NOMO-1 (cell line): ENCODE measurements around the gene GUCY2D.
A peak's percentile ranks its signal among the peaks of the same experiment; 100 is the strongest.

ENCODE experiments used
- DNase-seq, 2 experiments: peaks; one replicate each; lab custom pipeline; 2025; ENCODE audit not compliant: unreplicated experiment in 2 of 2; lab: John Stamatoyannopoulos, UW

The GUCY2D gene

DNA sequence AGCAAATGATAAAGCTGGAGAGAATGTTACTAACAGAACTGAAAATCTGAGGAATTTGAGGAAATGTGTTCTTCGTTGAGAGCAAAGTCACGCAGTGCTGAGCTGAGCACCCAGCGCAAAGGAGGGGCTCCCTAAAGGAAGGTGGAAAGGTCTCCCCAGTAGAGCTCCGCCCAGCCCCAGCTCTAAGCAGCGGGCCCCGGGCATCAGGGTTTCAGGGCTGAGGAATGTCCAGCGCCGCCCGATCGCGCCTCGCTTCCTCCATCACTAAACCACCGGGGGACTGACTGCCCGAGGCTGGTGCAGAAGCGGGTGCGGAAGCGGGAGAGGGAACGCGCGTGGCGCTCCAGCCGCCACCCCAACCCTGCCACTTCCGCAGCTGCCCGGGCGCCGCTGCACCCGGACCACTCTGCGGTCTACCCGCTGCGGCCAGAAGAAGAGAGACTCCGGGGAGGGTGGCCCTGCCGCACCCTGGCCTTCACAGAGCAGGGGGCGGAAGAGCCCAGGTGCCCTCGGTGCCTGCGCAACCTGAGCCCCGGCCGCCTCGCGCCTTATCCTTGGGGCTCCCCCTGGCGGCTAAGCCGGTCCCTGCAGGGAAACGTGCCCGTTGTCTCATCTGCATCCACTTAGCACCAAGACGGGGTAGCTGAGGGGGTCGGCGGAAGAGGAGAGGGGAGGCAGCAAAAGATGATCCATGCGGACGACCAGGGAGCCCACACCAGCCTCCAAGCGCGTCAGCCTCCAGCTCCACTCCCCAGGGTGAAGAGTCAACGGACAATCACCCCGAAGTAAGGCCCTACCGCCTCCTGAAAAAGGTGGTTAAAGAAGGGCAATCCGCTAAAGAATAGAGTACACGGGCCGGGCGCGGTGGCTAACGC, 12.4 kb upstream of the GUCY2D start:
- DNase-seq = peak; percentile 87 to 88

DNA sequence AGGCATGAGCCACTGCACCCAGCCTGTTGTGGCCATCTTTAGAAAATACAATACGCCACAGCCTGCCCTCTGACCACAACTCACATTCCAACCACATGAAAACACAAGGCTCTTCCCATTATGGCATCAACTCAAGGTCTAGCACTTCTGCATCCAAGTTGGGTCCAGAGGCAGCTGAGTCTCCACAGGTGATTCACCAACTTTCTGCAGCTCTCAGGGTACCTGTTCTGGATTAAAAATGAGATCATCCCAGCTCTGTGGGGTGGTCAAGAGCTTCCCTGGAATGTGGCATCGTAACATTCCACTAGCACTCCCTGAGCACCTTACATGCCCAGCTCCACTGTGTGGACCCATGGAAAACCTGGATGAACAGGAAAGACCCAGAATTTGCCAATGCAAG, 9.9 kb upstream of the GUCY2D start:
- DNase-seq = no peak

DNA sequence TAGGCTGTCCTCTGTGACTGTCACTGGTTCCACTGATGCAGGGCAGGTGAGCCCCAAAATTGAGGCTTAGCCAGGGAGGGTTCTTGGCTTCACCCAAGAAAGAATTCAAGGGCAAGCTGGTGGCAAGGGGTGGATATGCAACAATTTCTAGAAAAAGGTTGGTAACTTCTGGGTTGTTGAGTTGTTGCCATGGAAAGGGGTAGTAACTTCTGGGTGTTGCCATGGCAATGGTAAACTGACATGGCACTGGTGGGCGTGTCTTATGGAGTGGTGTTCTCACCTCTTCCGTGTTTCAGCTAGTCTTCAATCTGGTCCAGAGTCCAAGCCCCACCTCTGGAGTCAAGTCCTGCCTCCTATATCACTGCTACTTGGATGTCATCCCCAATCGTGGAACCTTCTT, 9.5 kb upstream of the GUCY2D start:
- DNase-seq = peak; percentile 28 to 38

DNA sequence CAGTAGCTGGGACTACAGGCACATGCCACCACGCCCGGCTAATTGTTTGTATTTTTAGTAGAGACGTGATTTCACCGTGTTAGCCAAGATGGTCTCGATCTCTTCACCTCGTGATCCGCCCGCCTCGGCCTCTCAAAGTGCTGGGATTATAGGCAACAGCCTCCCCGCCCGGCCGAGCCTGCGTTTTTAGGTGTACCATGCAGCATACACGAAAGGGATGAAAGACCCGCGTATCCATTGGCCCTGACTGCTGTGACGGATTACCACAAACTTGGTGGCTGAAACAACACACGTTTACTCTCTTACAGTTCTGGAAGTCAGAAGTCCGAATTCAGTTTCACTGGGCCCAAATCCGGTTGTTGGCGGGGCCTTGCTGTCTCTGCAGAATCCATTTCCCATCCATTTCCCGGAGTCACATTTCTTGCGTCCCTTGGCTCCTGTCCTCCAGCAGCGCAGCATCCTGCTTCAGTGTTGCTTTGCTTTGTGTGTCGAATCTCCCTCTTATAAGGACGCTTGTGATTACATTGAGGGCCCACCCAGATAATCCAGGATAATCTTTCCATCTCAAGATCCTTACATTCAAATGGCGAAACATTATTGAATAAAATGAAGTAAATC, 8.3 kb upstream of the GUCY2D start:
- no peak for DNase-seq

DNA sequence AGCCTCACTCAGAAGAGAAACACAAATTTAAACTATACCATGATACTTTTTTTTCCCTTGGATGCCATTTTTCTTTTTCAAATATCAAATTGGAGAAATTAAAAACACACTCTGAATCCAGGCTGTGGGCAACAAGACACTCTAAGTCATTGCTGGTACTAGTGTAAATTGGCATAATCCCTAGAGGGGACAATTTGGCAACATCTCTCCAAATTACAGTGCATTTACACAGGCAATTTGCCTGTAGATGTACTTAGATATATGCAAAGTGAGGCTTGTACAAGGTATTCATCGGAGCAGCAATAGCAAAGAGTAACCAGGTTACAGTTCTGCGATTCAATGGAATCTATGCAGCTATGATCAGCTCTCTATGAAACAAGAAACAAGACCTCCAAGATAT, 6.7 kb upstream of the GUCY2D start:
- no peak for DNase-seq

DNA sequence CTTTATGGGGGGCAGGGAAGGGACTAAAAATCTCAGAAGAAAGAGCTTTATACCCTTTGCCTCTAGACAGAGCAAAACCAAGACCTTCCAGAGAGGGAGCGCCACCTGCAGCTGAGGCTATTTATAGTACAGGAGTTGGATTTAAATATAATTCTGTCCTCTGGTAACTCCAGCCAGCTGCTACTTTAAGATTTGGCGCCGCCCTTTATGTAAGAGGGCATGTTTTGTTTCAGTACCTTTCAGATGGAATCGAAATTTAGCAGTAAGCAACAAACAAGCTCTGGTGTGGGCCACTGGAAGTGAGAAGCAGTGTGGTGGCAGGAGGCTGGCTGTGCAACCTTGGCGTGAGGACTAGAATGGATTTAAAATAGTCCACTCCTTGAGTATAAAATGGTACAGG, 5.2 kb upstream of the GUCY2D start:
- DNase-seq = peak; percentile 31 to 58

DNA sequence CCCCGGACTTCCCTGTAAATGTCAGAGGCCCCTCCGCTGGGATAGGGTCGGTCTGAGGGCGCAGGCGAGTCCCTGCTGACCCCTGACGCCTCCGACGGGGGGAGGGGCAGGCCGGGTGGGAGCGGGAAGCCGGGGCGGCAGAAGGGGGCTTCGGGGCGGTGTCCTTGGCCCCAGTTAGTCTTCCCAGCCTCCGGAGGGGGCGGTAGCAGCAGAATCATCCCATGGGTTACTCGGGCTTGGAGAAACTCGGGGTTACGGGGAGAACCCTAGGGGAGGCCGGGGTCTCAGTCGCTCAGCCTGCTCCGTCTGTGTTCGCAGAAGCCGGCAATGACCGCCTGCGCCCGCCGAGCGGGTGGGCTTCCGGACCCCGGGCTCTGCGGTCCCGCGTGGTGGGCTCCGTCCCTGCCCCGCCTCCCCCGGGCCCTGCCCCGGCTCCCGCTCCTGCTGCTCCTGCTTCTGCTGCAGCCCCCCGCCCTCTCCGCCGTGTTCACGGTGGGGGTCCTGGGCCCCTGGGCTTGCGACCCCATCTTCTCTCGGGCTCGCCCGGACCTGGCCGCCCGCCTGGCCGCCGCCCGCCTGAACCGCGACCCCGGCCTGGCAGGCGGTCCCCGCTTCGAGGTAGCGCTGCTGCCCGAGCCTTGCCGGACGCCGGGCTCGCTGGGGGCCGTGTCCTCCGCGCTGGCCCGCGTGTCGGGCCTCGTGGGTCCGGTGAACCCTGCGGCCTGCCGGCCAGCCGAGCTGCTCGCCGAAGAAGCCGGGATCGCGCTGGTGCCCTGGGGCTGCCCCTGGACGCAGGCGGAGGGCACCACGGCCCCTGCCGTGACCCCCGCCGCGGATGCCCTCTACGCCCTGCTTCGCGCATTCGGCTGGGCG, 542 bp downstream of the GUCY2D start:
- no peak for DNase-seq

DNA sequence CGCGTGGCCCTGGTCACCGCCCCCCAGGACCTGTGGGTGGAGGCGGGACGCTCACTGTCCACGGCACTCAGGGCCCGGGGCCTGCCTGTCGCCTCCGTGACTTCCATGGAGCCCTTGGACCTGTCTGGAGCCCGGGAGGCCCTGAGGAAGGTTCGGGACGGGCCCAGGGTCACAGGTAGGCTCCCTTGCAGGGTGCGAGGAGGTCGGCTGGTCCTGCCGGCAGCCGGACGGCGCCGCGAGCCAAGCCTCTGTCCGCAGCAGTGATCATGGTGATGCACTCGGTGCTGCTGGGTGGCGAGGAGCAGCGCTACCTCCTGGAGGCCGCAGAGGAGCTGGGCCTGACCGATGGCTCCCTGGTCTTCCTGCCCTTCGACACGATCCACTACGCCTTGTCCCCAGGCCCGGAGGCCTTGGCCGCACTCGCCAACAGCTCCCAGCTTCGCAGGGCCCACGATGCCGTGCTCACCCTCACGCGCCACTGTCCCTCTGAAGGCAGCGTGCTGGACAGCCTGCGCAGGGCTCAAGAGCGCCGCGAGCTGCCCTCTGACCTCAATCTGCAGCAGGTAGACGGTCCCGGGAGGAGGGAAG, 1.3 kb downstream of the GUCY2D start:
- no peak for DNase-seq

DNA sequence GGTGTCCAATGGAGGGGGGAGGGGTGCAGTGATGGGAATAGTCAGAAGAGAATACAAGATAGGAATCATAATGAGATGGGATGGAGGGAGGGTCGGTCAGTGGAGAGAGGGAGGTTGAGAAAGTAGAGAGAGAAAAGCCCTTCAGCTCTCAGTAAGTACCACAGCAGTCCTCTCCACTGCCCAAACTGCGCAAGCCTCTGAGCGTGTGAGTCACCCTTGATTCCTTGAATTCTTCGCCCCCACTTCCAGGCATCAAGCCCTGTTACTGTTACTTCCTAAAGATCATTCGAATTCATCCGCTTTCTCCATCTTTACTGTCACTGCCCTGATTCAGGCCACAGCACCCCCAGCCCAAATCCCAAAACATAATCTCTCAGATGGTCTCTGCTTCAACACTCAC, 2.5 kb downstream of the GUCY2D start:
- DNase-seq = no peak

DNA sequence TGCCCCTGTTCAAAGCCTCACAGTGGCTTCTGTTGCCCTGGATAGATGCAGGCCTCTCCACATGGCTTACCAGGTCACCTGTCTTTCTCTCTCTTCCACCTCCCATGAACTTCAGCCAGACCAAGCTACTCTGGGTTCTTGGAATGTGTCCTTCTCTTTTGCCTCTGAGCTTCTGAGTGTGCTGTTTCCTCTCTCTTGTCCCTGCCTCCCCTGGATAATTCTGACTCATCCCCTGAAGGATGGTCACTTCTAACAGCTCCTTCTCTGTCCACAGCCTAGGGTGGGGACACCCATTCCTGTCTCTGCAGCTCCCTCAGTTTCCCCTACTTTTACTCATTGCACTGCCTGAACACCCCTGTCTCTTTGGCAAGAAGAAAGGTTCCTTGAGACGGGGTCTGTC, 2.9 kb downstream of the GUCY2D start:
- no peak for DNase-seq

DNA sequence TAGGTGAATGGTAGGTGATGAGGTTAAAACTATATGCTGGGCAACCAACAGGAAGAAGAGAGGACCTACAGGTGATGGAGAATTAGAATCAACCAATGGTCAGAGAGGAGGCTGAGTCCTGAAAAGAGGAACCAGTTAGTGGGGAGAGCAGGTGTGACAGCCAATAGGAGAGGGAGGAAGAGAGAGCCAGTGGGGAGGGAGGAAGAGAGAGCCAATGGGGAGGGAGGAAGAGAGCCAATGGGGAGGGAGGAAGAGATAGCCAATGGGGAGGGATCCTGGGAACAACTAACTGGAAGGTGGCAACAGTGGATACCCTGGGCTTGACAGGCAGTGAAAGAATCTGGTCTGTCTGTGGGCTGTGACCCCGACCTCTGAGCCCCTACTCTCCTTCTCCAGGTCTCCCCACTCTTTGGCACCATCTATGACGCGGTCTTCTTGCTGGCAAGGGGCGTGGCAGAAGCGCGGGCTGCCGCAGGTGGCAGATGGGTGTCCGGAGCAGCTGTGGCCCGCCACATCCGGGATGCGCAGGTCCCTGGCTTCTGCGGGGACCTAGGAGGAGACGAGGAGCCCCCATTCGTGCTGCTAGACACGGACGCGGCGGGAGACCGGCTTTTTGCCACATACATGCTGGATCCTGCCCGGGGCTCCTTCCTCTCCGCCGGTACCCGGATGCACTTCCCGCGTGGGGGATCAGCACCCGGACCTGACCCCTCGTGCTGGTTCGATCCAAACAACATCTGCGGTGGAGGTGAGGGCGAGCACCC, 3.7 kb downstream of the GUCY2D start:
- DNase-seq = peak in 1 of 2 experiments; percentile 11

DNA sequence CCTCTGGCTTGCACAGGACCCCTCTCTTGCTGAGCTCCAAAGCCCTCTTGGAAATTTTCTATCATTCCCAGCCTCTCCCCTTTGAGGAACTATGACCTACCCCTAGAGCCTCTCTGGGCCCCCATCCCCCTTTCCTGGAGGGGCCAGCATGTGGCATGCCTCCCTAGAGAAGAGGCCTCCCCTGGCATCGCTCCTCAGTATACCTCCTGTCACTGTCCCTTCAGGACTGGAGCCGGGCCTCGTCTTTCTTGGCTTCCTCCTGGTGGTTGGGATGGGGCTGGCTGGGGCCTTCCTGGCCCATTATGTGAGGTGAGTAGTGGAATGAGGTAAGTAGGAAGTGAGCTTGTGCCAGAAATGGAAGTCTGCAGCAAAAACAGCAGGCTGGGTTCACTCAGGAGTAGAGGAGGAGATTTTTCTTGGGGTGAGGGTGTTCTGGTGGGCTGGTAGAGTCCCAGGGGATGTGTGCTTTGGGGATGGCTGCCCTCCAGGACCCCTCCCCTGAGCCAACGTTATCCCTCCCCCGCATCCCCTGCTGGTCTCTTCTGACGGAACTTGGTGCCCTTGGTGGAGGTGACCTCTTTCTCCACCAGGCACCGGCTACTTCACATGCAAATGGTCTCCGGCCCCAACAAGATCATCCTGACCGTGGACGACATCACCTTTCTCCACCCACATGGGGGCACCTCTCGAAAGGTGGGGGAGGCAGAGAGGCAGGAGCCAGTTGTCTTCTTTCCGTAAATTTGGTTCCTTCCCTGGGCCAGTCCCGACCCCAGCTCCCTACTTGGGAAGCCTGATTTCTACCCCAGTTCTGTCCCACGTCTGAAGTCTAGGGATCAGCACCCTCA, 4.6 kb downstream of the GUCY2D start:
- no peak for DNase-seq

DNA sequence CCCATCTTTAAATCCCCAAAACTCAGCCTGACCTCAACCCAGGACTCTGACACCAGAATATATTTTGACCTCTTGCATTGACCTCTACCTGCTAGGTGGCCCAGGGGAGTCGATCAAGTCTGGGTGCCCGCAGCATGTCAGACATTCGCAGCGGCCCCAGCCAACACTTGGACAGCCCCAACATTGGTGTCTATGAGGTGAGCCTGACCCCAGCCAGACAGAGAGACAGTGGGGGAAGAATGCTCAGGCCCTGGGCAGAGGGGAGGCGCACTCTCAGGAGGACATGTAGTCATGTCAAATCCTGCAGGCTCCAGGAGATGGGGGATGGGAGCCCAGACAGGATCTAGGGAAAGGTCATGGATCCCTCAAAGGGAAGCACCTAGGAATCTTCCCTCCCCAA, 5.4 kb downstream of the GUCY2D start:
- no peak for DNase-seq

DNA sequence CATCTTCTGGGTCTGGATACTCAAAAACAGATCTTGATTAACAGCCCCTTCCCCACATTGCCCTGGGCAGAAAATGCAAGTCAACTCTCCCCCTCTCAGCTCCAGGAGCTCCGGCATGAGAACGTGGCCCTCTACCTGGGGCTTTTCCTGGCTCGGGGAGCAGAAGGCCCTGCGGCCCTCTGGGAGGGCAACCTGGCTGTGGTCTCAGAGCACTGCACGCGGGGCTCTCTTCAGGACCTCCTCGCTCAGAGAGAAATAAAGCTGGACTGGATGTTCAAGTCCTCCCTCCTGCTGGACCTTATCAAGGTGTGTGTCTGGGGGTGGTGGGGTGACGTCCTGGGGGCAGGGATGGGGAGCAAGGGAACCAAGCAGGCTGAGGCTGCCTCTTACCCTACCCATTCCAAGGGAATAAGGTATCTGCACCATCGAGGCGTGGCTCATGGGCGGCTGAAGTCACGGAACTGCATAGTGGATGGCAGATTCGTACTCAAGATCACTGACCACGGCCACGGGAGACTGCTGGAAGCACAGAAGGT, 9.7 kb downstream of the GUCY2D start:
- DNase-seq = no peak

DNA sequence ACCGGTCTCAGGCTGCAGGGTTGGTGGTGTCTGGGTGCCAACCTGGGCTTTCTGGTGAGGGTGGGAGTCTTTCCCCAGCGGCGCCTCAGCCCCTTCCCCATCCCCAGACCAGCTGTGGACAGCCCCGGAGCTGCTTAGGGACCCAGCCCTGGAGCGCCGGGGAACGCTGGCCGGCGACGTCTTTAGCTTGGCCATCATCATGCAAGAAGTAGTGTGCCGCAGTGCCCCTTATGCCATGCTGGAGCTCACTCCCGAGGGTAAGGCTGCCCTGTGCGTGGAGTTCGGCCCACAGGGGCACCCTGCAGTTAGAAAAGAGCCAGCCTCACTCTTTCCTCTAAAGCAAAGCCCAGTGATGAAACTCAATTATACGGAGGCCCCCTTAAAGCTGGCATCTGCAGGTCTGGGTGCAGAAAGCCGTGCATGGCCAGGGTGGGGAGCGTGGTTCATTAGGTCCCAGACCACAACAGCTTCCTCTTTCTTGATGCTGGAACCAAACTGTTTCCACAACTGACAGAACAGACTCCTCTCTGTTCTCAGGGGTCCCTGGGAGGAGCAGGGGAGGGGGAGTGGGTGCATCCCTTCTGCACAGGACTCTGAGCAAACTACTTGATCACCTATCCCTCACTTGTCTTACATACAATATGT, 10.7 kb downstream of the GUCY2D start:
- peak; percentile 51 to 58 for DNase-seq

DNA sequence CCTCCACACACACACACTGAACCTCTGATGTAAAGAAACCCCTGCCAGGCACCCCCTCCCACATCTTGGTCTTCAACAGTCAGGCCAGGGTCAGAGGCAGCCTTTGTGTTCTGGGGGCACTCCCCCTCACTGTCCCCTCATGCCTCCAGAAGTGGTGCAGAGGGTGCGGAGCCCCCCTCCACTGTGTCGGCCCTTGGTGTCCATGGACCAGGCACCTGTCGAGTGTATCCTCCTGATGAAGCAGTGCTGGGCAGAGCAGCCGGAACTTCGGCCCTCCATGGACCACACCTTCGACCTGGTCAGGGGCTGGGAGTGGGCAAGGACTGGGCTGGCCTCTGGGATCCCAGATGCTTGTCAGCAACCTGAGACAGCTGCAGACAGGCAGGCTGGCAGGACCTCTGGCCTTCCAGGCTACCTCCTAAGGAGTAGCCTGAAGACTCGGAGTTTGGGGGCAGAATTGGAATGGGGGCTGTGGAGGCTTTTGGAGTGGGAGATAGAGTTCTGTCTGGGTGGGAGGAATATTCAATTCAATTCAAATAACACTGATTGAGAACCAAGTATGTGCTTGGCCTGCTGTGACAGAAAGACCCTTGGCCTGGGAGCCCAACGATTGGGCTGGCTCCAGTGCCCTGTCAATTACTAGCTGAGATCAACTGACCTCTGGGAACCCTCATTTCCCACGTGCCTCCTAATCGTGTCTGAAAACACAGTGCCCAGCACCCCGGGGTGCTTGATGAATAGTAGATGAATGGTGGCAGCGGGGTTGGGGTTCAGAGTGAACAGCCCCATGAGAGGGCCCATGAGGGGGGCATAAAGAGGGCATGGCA, 11.5 kb downstream of the GUCY2D start:
- no peak for DNase-seq

DNA sequence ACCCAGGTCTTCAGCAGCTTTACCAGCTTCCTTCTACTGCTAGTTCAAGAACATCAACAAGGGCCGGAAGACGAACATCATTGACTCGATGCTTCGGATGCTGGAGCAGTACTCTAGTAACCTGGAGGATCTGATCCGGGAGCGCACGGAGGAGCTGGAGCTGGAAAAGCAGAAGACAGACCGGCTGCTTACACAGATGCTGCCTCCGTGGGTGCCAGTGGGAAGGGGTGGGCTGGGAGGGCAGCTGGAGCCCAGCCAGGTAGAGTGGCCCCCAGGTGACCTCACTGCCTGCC, 12.1 kb downstream of the GUCY2D start:
- DNase-seq = no peak
